ENCODE data around the gene ROBO3.

ROBO3 gene

GRCh38 chr11:124887667-124888013 lies 22.4 kb downstream of the ROBO3 start:
- no peak for DNase-seq (ENCODE audit: low read depth)
- TF ChIP-seq CTCF (conservative IDR thresholded peaks at IDR 0.05; ENCODE audit: low read length): no peak
- H3K4me3 ChIP-seq (ENCODE audit: low read length): no peak overlapping the region

GRCh38 chr11:124889191-124890091 lies 24.2 kb downstream of the ROBO3 start:
- TF ChIP-seq CTCF (conservative IDR thresholded peaks at IDR 0.05; ENCODE audit: low read length): no peak
- no peak overlapping the region for H3K4me3 ChIP-seq (ENCODE audit: low read length)
- no peak for DNase-seq (ENCODE audit: low read depth)

- no peak for DNase-seq (ENCODE audit: low read depth)
- no peak for TF ChIP-seq CTCF (conservative IDR thresholded peaks at IDR 0.05; ENCODE audit: low read length)
- no peak overlapping the region for H3K4me3 ChIP-seq (ENCODE audit: low read length)
Observed at GRCh38 chr11:124890151-124890550, 24.9 kb downstream of the ROBO3 start.

- no peak for DNase-seq (ENCODE audit: low read depth)
- H3K4me3 ChIP-seq (ENCODE audit: low read length): no peak overlapping the region
- TF ChIP-seq CTCF (conservative IDR thresholded peaks at IDR 0.05; ENCODE audit: low read length): no peak
Observed at GRCh38 chr11:124890683-124891372, 25.6 kb downstream of the ROBO3 start.

- TF ChIP-seq CTCF (conservative IDR thresholded peaks at IDR 0.05; ENCODE audit: low read length): no peak
- no peak overlapping the region for H3K4me3 ChIP-seq (ENCODE audit: low read length)
- DNase-seq (ENCODE audit: low read depth): no peak
Observed at GRCh38 chr11:124891373-124891861, 26.2 kb downstream of the ROBO3 start.

GRCh38 chr11:124892146-124892545 lies 26.9 kb downstream of the ROBO3 start:
- TF ChIP-seq CTCF (conservative IDR thresholded peaks at IDR 0.05; ENCODE audit: low read length): no peak
- no peak for DNase-seq (ENCODE audit: low read depth)

More at GRCh38 chr11:124892146-124892545, 26.9 kb downstream of the ROBO3 start:
- no peak overlapping the region for H3K4me3 ChIP-seq (ENCODE audit: low read length)
